Fibroblast of villous mesenchyme (primary cell): ENCODE results near the gene ZDHHC8. TPM values are rescaled to one million over a fixed set of nuclear protein-coding genes. Genes with fewer than 3 reads are reported as not detected.

Source experiments
- DNase-seq: peaks from one replicate; pipeline ENCODE4 v3.0.0-alpha.2; 2010; ENCODE audit warnings: low read depth
- H3K4me3 ChIP-seq: 2 replicates; pipeline ENCODE4 v1.5.1; 2011; ENCODE audit warnings: low read depth, mild to moderate bottlenecking, low read length
- total RNA-seq: library from RNA; depleted of rRNA; stranded (reverse); fragments of >200 nt; gene quantifications from 2 replicates; pipeline ENCODE4 v1.2.3, GENCODE V29; 2012
- TF ChIP-seq, protein P1 (sequence below): IDR thresholded peaks from 2 replicates; pipeline ENCODE4 v1.5.1; 2012; ENCODE audit warnings: low read depth, mild to moderate bottlenecking, low read length; ENCODE audit not compliant: insufficient read depth

Gene ZDHHC8
- total RNA-seq, 1 donor = 10.8 TPM

DNA sequence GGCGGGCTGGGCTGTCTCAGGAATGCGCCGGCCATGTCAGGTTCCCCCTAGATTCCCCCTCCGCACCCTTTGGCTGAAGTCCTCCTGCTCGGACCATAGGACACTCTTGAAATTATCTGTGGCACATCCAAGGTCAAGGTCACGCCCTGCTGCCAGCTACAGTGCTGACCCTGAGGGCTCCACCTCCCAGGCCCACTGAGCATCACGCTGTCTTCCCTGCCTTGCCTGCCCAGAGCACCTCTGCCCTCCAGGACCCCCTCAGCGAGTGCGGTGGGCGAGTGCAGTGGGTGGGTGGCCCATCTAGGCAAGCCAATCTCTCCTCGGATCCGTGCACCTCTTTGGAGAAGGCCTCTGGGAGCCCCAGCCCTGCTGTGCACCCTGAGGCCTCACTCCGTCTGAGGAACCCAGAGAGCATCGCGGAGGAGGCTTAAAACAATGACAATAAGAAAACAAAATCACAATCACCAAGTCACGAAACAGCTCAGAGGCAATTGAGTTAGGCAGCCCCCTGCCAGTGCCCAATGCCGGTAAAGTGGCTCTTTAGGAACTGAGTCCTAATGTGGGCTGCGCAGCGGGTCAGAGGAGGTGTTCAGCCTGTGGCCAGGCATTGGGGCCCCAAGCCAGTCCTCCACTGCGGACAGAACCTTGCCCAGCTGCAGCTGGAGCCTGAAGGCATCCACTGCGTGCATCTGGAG, 45.8 kb downstream of the ZDHHC8 start:
- DNase-seq = no peak
- H3K4me3 ChIP-seq = no peak overlapping the region
- TF ChIP-seq, protein P1, sequence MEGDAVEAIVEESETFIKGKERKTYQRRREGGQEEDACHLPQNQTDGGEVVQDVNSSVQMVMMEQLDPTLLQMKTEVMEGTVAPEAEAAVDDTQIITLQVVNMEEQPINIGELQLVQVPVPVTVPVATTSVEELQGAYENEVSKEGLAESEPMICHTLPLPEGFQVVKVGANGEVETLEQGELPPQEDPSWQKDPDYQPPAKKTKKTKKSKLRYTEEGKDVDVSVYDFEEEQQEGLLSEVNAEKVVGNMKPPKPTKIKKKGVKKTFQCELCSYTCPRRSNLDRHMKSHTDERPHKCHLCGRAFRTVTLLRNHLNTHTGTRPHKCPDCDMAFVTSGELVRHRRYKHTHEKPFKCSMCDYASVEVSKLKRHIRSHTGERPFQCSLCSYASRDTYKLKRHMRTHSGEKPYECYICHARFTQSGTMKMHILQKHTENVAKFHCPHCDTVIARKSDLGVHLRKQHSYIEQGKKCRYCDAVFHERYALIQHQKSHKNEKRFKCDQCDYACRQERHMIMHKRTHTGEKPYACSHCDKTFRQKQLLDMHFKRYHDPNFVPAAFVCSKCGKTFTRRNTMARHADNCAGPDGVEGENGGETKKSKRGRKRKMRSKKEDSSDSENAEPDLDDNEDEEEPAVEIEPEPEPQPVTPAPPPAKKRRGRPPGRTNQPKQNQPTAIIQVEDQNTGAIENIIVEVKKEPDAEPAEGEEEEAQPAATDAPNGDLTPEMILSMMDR = no peak

DNA sequence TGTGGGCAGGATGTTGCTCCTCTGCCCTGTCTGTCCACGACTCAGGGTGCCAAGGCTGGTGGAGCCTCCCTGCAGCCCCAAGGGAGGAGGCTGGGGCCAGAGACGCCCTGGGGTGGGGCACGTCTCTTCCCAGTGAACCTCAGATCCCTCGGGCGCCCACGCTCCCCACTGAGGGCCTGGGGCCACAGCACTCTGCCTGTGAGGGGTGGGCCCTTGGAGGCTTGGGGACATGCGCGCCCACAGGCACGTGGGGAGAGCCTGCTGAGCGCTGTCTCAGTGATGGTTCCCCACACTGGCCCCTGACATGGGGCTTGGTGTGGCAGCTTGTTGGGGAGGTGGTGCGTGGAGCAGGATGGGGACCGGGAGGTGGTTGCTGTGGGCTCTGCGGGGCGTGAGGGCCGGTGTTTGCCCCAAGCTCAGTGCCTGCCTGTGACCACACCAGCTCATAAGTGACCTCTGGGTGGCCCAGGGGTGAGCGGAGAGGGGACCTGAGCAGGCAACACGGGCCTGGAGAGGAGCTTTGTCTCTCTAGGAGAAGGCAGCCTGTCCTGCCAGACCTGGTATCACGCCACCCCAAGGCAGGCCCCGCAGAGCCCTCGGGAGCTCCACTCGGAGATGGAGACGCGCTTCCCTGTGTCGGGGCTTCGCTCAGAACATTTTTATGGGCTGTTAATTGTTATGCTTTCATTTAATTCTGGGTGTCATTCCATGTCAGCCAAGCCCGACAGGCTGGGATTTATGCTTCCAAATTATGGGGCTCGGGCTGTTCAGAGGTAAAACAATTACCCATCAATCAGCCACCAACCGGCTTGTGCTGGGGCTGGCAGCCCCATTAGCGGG, 46.7 kb downstream of the ZDHHC8 start:
- no peak overlapping the region for H3K4me3 ChIP-seq
- DNase-seq = no peak
- TF ChIP-seq, protein P1 = no peak

DNA sequence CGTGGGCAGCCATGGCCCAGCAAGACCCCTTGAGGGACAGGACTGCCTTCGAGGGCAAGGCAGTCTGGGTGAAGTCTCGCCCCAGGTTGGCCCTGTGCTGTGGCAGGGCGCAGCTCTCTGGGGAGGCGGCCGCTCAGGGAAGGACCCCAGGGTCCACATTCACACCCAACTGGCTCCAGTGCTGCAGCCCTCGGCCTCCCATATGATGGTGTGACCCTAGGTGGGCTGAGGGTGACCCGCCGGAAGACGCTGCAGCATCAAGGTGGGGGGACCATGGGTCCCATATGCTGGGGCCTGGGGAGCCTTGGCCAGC, 47.3 kb downstream of the ZDHHC8 start:
- TF ChIP-seq, protein P1 = no peak
- DNase-seq = no peak
- no peak overlapping the region for H3K4me3 ChIP-seq

DNA sequence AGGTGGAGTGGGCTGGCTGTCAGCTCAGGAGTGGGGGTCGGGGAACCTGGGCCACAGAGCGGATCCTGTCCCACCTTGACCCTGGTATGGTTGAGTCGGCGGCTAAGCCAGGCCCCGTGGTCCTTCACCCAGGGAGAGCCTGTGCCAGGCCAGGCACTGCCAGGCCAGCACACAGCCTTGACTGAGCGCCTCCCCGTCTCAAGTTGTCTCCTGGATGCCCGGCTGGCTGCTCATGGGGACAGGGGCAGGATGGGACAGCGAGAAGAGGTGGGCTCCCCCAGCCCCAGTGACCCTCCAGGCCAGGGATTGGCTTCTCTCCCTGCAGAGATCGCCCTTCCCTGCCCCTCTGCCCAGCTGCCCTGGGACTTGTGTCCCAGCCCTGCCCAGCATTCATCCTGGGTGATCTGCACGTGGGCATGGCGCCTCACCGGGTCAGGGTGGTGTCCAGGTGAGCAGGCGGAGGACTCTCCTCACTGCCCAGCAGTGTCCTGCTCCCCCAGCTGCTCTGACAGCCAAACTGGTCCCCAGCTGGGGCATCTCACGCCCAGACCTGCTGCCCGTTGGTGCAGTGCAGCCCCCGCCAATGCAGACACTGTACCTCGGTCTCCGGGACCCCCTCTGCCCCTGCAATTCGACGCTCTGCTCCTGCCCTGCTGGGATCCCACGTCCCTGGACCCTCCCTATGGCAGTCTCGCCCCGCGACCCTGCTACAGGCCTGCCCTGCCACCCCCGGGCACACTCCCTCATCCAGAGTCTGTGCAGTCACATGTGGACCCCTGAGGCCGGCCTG, 48.0 kb downstream of the ZDHHC8 start:
- H3K4me3 ChIP-seq = no peak overlapping the region
- TF ChIP-seq, protein P1 = no peak
- DNase-seq = no peak

DNA sequence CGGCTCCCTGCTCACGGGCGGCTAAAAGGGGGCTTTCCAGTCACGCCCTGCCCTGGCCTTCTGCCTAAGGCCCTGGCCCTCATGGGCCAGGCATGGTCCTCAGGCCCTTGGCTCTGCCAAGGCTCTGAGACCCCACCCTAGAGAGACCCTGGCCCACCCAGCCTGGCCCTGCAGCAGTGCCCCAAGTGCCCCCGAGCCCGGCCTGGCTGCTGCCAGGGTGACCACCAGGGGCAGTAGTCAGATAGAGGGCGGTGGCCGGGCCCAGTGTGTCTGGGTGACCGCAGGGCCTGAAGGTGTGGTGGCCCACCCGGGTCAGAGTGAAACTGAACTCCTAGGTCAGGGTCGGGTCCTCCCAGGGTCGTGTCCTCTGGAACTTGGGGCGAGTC, 48.6 kb downstream of the ZDHHC8 start:
- TF ChIP-seq, protein P1 = peak; percentile 29
- DNase-seq = no peak
- H3K4me3 ChIP-seq = no peak overlapping the region

DNA sequence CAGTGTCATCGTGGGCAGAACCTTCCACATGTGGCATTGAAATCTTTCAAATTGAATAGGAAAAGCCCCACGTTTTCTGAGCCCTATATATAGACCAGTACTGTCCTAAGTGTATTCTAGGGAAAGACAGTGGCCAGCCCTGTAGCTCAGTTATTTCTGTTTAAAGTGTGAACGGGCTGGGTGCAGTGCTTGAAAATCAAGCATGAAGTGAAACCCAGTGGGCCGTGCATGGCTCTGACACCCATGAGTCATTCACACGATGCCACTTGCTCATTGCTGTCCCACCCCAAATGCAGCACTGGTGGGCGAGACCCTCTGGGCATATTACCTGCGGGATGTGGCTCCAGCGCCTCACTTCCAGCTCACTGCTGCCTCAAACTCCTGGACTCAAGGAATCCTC, 49.0 kb downstream of the ZDHHC8 start:
- DNase-seq = no peak
- H3K4me3 ChIP-seq = no peak overlapping the region
- TF ChIP-seq, protein P1 = no peak
